ENCODE measurements around the gene MTERF4.

GRCh38 chr2:241137276-241138190 is 35.4 kb upstream of the MTERF4 start:
- TF ChIP-seq, protein P1, sequence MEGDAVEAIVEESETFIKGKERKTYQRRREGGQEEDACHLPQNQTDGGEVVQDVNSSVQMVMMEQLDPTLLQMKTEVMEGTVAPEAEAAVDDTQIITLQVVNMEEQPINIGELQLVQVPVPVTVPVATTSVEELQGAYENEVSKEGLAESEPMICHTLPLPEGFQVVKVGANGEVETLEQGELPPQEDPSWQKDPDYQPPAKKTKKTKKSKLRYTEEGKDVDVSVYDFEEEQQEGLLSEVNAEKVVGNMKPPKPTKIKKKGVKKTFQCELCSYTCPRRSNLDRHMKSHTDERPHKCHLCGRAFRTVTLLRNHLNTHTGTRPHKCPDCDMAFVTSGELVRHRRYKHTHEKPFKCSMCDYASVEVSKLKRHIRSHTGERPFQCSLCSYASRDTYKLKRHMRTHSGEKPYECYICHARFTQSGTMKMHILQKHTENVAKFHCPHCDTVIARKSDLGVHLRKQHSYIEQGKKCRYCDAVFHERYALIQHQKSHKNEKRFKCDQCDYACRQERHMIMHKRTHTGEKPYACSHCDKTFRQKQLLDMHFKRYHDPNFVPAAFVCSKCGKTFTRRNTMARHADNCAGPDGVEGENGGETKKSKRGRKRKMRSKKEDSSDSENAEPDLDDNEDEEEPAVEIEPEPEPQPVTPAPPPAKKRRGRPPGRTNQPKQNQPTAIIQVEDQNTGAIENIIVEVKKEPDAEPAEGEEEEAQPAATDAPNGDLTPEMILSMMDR (IDR thresholded peaks at IDR 0.05), result no peak
- no peak for TF ChIP-seq POLR2A (IDR thresholded peaks at IDR 0.05)
